GM21528 (cell line): Measurements from ENCODE around the gene STX16.
A peak's percentile ranks its signal among the peaks of the same experiment; 100 is the strongest.

ENCODE experiments used
- ATAC-seq: cut with Tn5 transposase; IDR thresholded peaks from one replicate; pipeline ENCODE4 v1.9.1; 2021; ENCODE audit warnings: mild to moderate bottlenecking, moderate library complexity; ENCODE audit not compliant: unreplicated experiment, low FRiP score

STX16 gene

GRCh38 chr20:58651946-58652605 is 993 bp downstream of the STX16 start:
- peak; percentile 37 for ATAC-seq

GRCh38 chr20:58652606-58653294 is 1.7 kb downstream of the STX16 start:
- peak; percentile 3 for ATAC-seq

GRCh38 chr20:58654337-58654736 is 3.3 kb downstream of the STX16 start:
- ATAC-seq, result no peak

GRCh38 chr20:58655328-58656107 is 4.4 kb downstream of the STX16 start:
- no peak for ATAC-seq

- no peak for ATAC-seq
Measured at GRCh38 chr20:58656831-58657230, 5.7 kb downstream of the STX16 start.

- ATAC-seq, result no peak
Measured at GRCh38 chr20:58657262-58657661, 6.2 kb downstream of the STX16 start.

GRCh38 chr20:58657986-58658385 is 6.9 kb downstream of the STX16 start:
- no peak for ATAC-seq

- ATAC-seq, result no peak
Measured at GRCh38 chr20:58658760-58659159, 7.7 kb downstream of the STX16 start.

- no peak for ATAC-seq
Measured at GRCh38 chr20:58659841-58660240, 8.8 kb downstream of the STX16 start.

GRCh38 chr20:58660855-58661597 is 9.9 kb downstream of the STX16 start:
- ATAC-seq, result no peak

- no peak for ATAC-seq
Measured at GRCh38 chr20:58661598-58662473, 10.8 kb downstream of the STX16 start.

- no peak for ATAC-seq
Measured at GRCh38 chr20:58664331-58664730, 13.2 kb downstream of the STX16 start.

- ATAC-seq, result no peak
Measured at GRCh38 chr20:58664883-58665282, 13.8 kb downstream of the STX16 start.

GRCh38 chr20:58665606-58666005 is 14.5 kb downstream of the STX16 start:
- no peak for ATAC-seq

GRCh38 chr20:58666702-58667101 is 15.6 kb downstream of the STX16 start:
- no peak for ATAC-seq

- ATAC-seq, result no peak
Measured at GRCh38 chr20:58667975-58668374, 16.9 kb downstream of the STX16 start.

- ATAC-seq, result no peak
Measured at GRCh38 chr20:58668901-58669286, 17.8 kb downstream of the STX16 start.

- peak; percentile 85 for ATAC-seq
Measured at GRCh38 chr20:58669287-58670006, 18.4 kb downstream of the STX16 start.

- ATAC-seq, result no peak
Measured at GRCh38 chr20:58670102-58670501, 19.0 kb downstream of the STX16 start.
